Lung (tissue), 12 donors: ENCODE data around the gene KCND3. TPM values are rescaled to one million over a fixed set of nuclear protein-coding genes. Genes with fewer than 3 reads are reported as not detected.

Experiments used
- ATAC-seq: fragments of 200-7000 bp; cut with Tn5 transposase; one replicate; pipeline ENCODE4 v1.9.1; 2020; ENCODE audit warnings: moderate number of reproducible peaks; ENCODE audit not compliant: insufficient read depth, low FRiP score
- DNase-seq, 3 donors: peaks; one replicate each; pipeline ENCODE4 v3.0.0-alpha.2; 2013 to 2017
- H3K27ac ChIP-seq, 2 donors: one replicate each; pipeline ENCODE4 v1.5.1; 2013; ENCODE audit warnings: mild to moderate bottlenecking in 2 of 2, moderate library complexity in 2 of 2, control low read depth in 1 of 2, inconsistent platforms in 1 of 2, low read depth in 1 of 2, low read length in 1 of 2
- H3K27me3 ChIP-seq, 3 donors: one replicate each; pipeline ENCODE4 v1.5.1; 2013; ENCODE audit warnings: low read length in 2 of 3; ENCODE audit not compliant: control insufficient read depth in 3 of 3, insufficient read depth in 3 of 3
- H3K36me3 ChIP-seq, 4 donors: one replicate each; pipeline ENCODE4 v1.5.1; 2013; ENCODE audit warnings: low read length in 4 of 4, mild to moderate bottlenecking in 1 of 4, moderate library complexity in 1 of 4; ENCODE audit not compliant: control insufficient read depth in 4 of 4, insufficient read depth in 4 of 4
- H3K4me1 ChIP-seq, 5 donors: one replicate each; pipeline ENCODE4 v1.5.1; 2013; ENCODE audit warnings: low read length in 5 of 5, mild to moderate bottlenecking in 2 of 5, moderate library complexity in 1 of 5; ENCODE audit not compliant: control insufficient read depth in 5 of 5, insufficient read depth in 5 of 5
- H3K4me3 ChIP-seq: one replicate; pipeline ENCODE4 v1.5.1; 2013; ENCODE audit warnings: mild to moderate bottlenecking, control low read depth, moderate library complexity
- H3K9ac ChIP-seq, 2 donors: one replicate each; pipeline ENCODE4 v1.5.1; 2013; ENCODE audit warnings: low read length in 2 of 2, control low read depth in 1 of 2; ENCODE audit not compliant: insufficient read depth in 1 of 2
- H3K9me3 ChIP-seq, 4 donors: one replicate each; pipeline ENCODE4 v1.5.1; 2013; ENCODE audit warnings: low read length in 3 of 4, mild to moderate bottlenecking in 1 of 4, moderate library complexity in 1 of 4; ENCODE audit not compliant: control insufficient read depth in 4 of 4, insufficient read depth in 3 of 4
- WGBS, 2 donors: extraction: QIAGEN DNeasy Blood & Tissue Kit; methylation state at CpG; one replicate each; pipeline ENCODE4 v1.1.7; 2013; 5-methylcytosine and 5-hydroxymethylcytosine counted together
- polyA plus RNA-seq, 2 donors: library from polyadenylated mRNA; stranded (reverse); fragments of 200-250 nt; gene quantifications; one replicate each; pipeline ENCODE4 v1.2.1, GENCODE V29; 2013
- total RNA-seq, 2 donors: library from RNA; depleted of rRNA in 1 of 2; stranded (reverse); fragments of >200 nt in 1 of 2; gene quantifications; one replicate each; pipeline ENCODE4 v1.2.1, GENCODE V29; 2014 to 2021
- TF ChIP-seq, protein P1 (sequence below): IDR thresholded peaks from 2 replicates; pipeline ENCODE4 v1.5.1; 2012; ENCODE audit warnings: mild to moderate bottlenecking; ENCODE audit errors: control extremely low read depth, extremely low read depth
- donor health status: control.
- donor health status: control.
- donor health status: Bipolar disorder and iron deficiency.
- donor health status: healthy.
- donor health status: DM: yes; HTN: yes; CAD: no.

KCND3 gene
- total and polyA plus RNA-seq, 4 donors: 1.3 to 12.1 (median 4.9) TPM

DNA sequence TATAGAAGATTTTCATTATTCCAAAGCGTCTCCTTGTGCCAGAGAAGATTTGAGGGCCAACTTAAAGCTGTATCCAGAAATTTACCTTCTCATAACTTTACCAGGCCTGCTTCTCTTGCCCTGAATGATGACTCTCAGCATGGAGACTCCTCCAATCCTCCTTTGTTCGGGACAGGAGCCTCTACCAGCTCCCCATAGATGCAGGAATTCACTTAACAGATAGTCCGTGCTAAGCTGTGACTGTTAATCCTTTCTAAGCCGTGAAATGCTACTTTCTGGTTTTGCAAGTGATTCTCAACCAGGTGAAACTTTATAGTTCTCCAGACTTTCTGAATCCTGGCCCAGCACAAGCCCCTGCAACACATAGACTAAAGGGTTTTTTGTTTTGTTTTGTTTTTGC lies 31.8 kb upstream of the KCND3 start:
- Histone ChIP-seq H3K9me3 (no peaks in the 10 kb centered on the region), H3K27ac (no peak overlapping the region), H3K36me3 (no peaks in the 10 kb centered on the region), H3K27me3 (no peaks in the 10 kb centered on the region), H3K9ac (no peak overlapping the region), H3K4me1 (no peaks in the 10 kb centered on the region), H3K4me3 (no peak overlapping the region)
- TF ChIP-seq, protein P1, sequence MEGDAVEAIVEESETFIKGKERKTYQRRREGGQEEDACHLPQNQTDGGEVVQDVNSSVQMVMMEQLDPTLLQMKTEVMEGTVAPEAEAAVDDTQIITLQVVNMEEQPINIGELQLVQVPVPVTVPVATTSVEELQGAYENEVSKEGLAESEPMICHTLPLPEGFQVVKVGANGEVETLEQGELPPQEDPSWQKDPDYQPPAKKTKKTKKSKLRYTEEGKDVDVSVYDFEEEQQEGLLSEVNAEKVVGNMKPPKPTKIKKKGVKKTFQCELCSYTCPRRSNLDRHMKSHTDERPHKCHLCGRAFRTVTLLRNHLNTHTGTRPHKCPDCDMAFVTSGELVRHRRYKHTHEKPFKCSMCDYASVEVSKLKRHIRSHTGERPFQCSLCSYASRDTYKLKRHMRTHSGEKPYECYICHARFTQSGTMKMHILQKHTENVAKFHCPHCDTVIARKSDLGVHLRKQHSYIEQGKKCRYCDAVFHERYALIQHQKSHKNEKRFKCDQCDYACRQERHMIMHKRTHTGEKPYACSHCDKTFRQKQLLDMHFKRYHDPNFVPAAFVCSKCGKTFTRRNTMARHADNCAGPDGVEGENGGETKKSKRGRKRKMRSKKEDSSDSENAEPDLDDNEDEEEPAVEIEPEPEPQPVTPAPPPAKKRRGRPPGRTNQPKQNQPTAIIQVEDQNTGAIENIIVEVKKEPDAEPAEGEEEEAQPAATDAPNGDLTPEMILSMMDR: no peak
- ATAC-seq (no peak), DNase-seq (no peak)
- 64 to 65% methylated on average over 4 of the region's 4 CpGs for WGBS, 2 donors

DNA sequence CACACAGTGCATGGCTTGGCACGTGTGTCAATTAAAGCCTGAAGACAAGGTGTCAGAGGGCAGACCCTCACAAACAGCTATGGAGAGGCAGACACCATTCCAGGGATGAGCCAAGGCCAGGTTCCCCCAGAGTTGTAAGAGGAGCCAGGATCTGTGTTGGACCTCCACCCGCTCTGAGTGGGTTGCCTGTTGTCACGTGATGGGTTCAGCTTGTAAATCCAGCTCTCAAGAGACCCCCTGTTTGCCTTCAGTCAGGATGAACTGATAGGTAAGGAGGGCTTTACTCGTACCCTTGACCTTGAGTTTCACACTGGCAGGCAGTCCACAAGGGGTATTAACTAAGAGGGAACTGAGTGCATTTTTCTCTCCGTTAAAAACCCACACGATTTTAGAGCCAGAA lies 27.7 kb upstream of the KCND3 start:
- Histone ChIP-seq H3K4me3 (no peak overlapping the region), H3K27ac (no peak overlapping the region), H3K4me1 (no peaks in the 10 kb centered on the region), H3K36me3 (no peaks in the 10 kb centered on the region), H3K9me3 (peaks cover 0 to 3% (median 0%) of the 10 kb centered on the region in 4 donors), H3K9ac (no peak overlapping the region), H3K27me3 (no peaks in the 10 kb centered on the region)
- no peak for DNase-seq
- 65 to 82% methylated on average over 6 of the region's 6 CpGs for WGBS, 2 donors
- TF ChIP-seq, protein P1: no peak
- ATAC-seq: no peak

DNA sequence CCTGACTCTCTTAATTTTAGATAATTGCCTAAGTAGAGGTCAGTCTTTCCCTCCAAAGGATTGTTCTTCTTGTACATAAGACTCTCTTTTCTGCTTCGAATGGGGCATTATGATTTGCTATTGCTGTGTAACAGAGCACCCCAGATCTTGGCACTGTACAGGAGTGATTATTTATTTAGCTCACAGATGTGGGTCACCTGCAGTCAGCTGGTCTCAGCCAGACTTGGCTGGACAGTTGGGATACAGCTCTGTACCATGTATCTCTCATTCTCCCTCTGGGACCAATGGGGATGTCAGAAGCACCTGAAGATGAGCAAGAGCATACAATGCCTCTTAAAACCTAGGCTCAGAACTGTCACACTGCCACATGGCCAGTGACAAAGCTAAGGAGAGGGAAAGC lies 23.4 kb upstream of the KCND3 start:
- H3K27ac ChIP-seq: no peak overlapping the region
- TF ChIP-seq, protein P1: no peak
- no peaks in the 10 kb centered on the region for H3K36me3 ChIP-seq
- H3K4me1 ChIP-seq: peaks cover 0 to 2% (median 0%) of the 10 kb centered on the region in 5 donors
- no peak overlapping the region for H3K4me3 ChIP-seq
- H3K9me3 ChIP-seq: peaks cover 0 to 3% (median 0%) of the 10 kb centered on the region in 4 donors
- ATAC-seq: no peak
- no peak for DNase-seq
- WGBS, 2 donors: 79 to 92% methylated on average over 1 of the region's 1 CpG
- H3K27me3 ChIP-seq: no peaks in the 10 kb centered on the region
- H3K9ac ChIP-seq: no peak overlapping the region

DNA sequence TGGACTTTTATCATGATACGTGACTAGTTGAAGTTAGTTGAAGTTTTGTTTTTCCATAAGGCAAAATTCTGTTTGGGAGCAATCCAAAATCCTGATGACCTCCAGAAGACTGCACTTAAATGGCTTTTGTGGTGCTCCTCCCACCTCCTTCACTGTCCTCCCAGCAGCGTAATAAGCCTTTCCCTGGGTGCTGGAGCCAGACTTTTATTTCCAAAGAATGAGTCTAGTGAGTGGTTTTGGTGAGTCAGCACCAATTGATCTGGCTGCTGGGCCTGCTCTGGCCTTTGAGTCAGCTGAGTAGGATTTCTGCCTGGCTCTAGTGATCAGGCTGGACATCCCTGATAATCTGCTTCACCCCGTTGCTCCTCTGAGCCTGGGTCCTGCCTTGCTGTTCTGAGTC lies 21.7 kb upstream of the KCND3 start:
- ATAC-seq (peak; percentile 53), DNase-seq (peak in 2 of 3 donors; percentile 10 to 52)
- Histone ChIP-seq H3K9ac (no peak overlapping the region), H3K27ac (no peak overlapping the region), H3K36me3 (no peaks in the 10 kb centered on the region), H3K9me3 (peaks cover 0 to 3% (median 0%) of the 10 kb centered on the region in 4 donors), H3K4me3 (no peak overlapping the region), H3K27me3 (no peaks in the 10 kb centered on the region), H3K4me1 (peaks cover 0 to 15% (median 0%) of the 10 kb centered on the region in 5 donors)
- WGBS, 2 donors: 67 to 81% methylated on average over 3 of the region's 3 CpGs
- TF ChIP-seq, protein P1: no peak
